Testis (tissue), 2 donors: ENCODE results near the gene KIF1A.

Experiments
- POLR2A ChIP-seq: fragments of 450-650 bp; IDR thresholded peaks from one replicate; pipeline ENCODE4 v1.6.1; 2017; ENCODE audit warnings: antibody characterized with exemption, mild to moderate bottlenecking, moderate library complexity
- TF ChIP-seq, protein P1 (sequence below), 3 experiments: fragments of 450-650 bp in 2 of 3; fragments of 200-600 bp in 1 of 3; sonication (generic) in 1 of 3; IDR thresholded peaks; one replicate each; pipeline ENCODE4 v1.5.1; 2016 to 2019; ENCODE audit warnings: antibody characterized with exemption in 3 of 3, mild to moderate bottlenecking in 2 of 3, moderate library complexity in 1 of 3

GRCh38 chr2:240760576-240761246 lies 59.3 kb downstream of the KIF1A start:
- TF ChIP-seq, protein P1, sequence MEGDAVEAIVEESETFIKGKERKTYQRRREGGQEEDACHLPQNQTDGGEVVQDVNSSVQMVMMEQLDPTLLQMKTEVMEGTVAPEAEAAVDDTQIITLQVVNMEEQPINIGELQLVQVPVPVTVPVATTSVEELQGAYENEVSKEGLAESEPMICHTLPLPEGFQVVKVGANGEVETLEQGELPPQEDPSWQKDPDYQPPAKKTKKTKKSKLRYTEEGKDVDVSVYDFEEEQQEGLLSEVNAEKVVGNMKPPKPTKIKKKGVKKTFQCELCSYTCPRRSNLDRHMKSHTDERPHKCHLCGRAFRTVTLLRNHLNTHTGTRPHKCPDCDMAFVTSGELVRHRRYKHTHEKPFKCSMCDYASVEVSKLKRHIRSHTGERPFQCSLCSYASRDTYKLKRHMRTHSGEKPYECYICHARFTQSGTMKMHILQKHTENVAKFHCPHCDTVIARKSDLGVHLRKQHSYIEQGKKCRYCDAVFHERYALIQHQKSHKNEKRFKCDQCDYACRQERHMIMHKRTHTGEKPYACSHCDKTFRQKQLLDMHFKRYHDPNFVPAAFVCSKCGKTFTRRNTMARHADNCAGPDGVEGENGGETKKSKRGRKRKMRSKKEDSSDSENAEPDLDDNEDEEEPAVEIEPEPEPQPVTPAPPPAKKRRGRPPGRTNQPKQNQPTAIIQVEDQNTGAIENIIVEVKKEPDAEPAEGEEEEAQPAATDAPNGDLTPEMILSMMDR (IDR thresholded peaks at IDR 0.05), result no peak
- no peak for TF ChIP-seq POLR2A
